SK-N-SH (cell line): ENCODE measurements around the gene RAI1. TPM values are rescaled to one million over a fixed set of nuclear protein-coding genes. Genes with fewer than 3 reads are reported as not detected.
A peak's percentile ranks its signal among the peaks of the same experiment; 100 is the strongest.

Experiments
- CTCF ChIA-PET: fragments of 300-600, 350-600 bp; formaldehyde crosslinking; extraction: SDS; loops from one replicate; lab custom pipeline; 2021; lab: Yijun Ruan, JAX
- POLR2A ChIA-PET: fragments of 350-600 bp; sonication (Branson Sonifier 250); formaldehyde crosslinking; extraction: SDS; loops from one replicate; lab custom pipeline; 2020; ENCODE audit warnings: antibody characterized with exemption, inconsistent platforms; lab: Yijun Ruan, JAX
- DNase-seq: peaks from one replicate; pipeline ENCODE4 v3.0.0; 2012
- H2AFZ ChIP-seq: fragments of 200-600 bp; sonication (generic); 2 replicates; pipeline ENCODE4 v1.8.1; 2016; ENCODE audit warnings: antibody characterized with exemption, mild to moderate bottlenecking, low read depth
- H3F3A ChIP-seq: fragments of 200-600 bp; sonication (generic); replicated peaks from 2 replicates; pipeline ENCODE3; 2016; ENCODE audit warnings: antibody characterized with exemption, mild to moderate bottlenecking; ENCODE audit not compliant: insufficient read depth
- H3K27ac ChIP-seq, 2 experiments: fragments of 200-500 bp in 1 of 2; fragments of 200-600 bp in 1 of 2; sonication (Bioruptor generic) in 1 of 2; sonication (generic), shearing (Covaris generic) in 1 of 2; 2 replicates each; pipeline versions ENCODE4 v1.5.1 to v1.6.1; 2014 to 2016; ENCODE audit warnings: low read depth in 2 of 2, inconsistent platforms in 1 of 2, low read length in 1 of 2, mild to moderate bottlenecking in 1 of 2, mixed read lengths in 1 of 2
- H3K27me3 ChIP-seq: fragments of 200-600 bp; sonication (generic), shearing (Covaris generic); 2 replicates; pipeline ENCODE4 v1.6.1; 2016; ENCODE audit warnings: mixed run types; ENCODE audit not compliant: insufficient read depth
- H3K36me3 ChIP-seq, 2 experiments: fragments of 200-500 bp in 1 of 2; fragments of 200-600 bp in 1 of 2; sonication (Bioruptor generic) in 1 of 2; sonication (generic) in 1 of 2; replicated peaks in 1 of 2; 2 replicates each; pipeline versions ENCODE3 to v1.5.1; 2014 to 2016; ENCODE audit warnings: low read length in 1 of 2, mild to moderate bottlenecking in 1 of 2; ENCODE audit not compliant: insufficient read depth in 2 of 2, control insufficient read depth in 1 of 2
- H3K4me1 ChIP-seq, 2 experiments: fragments of 200-500 bp in 1 of 2; fragments of 200-600 bp in 1 of 2; sonication (Bioruptor generic) in 1 of 2; sonication (generic), shearing (Covaris generic) in 1 of 2; 2 replicates each; pipeline versions ENCODE4 v1.5.1 to v1.6.1; 2014 to 2016; ENCODE audit warnings: low read depth in 1 of 2, low read length in 1 of 2, mixed run types in 1 of 2; ENCODE audit not compliant: insufficient read depth in 2 of 2, control insufficient read depth in 1 of 2
- H3K4me2 ChIP-seq: fragments of 200-600 bp; sonication (generic), shearing (Covaris generic); 2 replicates; pipeline ENCODE4 v1.6.1; 2017; ENCODE audit warnings: mixed run types
- H3K4me3 ChIP-seq, 2 experiments: fragments of 200-500 bp in 1 of 2; fragments of 200-600 bp in 1 of 2; sonication (Bioruptor generic) in 1 of 2; sonication (generic), shearing (Covaris generic) in 1 of 2; 2 replicates each; pipeline versions ENCODE4 v1.5.1 to v1.8.1; 2014 to 2016; ENCODE audit warnings: low read depth in 2 of 2, inconsistent platforms in 1 of 2, low read length in 1 of 2, mild to moderate bottlenecking in 1 of 2, mixed read lengths in 1 of 2, moderate library complexity in 1 of 2
- H3K79me2 ChIP-seq: fragments of 200-600 bp; sonication (generic); 2 replicates; pipeline ENCODE4 v1.8.1; 2017; ENCODE audit warnings: mild to moderate bottlenecking; ENCODE audit not compliant: insufficient read depth
- H3K9ac ChIP-seq: fragments of 200-600 bp; sonication (generic); 2 replicates; pipeline ENCODE4 v1.6.1; 2017; ENCODE audit warnings: mixed run types
- H3K9me2 ChIP-seq: fragments of 200-600 bp; sonication (generic); 2 replicates; pipeline ENCODE4 v1.6.1; 2017; ENCODE audit warnings: mixed run types
- H3K9me3 ChIP-seq: fragments of 200-600 bp; sonication (generic); 2 replicates; pipeline ENCODE4 v1.6.1; 2017; ENCODE audit warnings: mixed run types, mild to moderate bottlenecking, moderate library complexity
- H4K20me1 ChIP-seq: fragments of 200-600 bp; sonication (generic); 2 replicates; pipeline ENCODE4 v1.6.1; 2017; ENCODE audit warnings: mild to moderate bottlenecking, mixed run types; ENCODE audit not compliant: insufficient read depth
- ELF1 ChIP-seq: IDR thresholded peaks from 2 replicates; pipeline ENCODE4 v1.4.0; 2012
- EZH2phosphoT487 ChIP-seq: fragments of 200-600 bp; sonication (generic); IDR thresholded peaks from 2 replicates; pipeline ENCODE4 v1.6.1; 2017; ENCODE audit warnings: low read depth, mixed run types, mild to moderate bottlenecking, antibody characterized with exemption, moderate library complexity, borderline replicate concordance
- FOSL2 ChIP-seq: IDR thresholded peaks from 2 replicates; pipeline ENCODE4 v1.4.0; 2012; ENCODE audit warnings: low read depth, mild to moderate bottlenecking, moderate library complexity, borderline replicate concordance
- GABPA ChIP-seq: IDR thresholded peaks from 2 replicates; pipeline ENCODE4 v1.4.0; 2012; ENCODE audit warnings: low read depth, mild to moderate bottlenecking
- RFX5 ChIP-seq: IDR thresholded peaks from 2 replicates; pipeline ENCODE4 v1.6.1; 2012; ENCODE audit warnings: mild to moderate bottlenecking, improper control_type of control experiment, low read length
- TCF12 ChIP-seq: IDR thresholded peaks from 2 replicates; pipeline ENCODE4 v1.4.0; 2012
- WGBS: methylation state at CpG from one replicate; pipeline ENCODE4 v1.1.6; 2017; ENCODE audit warnings: low lambda C conversion rate; 5-methylcytosine and 5-hydroxymethylcytosine counted together
- polyA plus RNA-seq, 3 experiments: library from polyadenylated mRNA; depleted of rRNA; stranded (reverse); fragments of >200 nt; gene quantifications; 2 replicates each; pipeline ENCODE4 v1.2.3, GENCODE V29; 2012
- TF ChIP-seq, protein P1 (sequence below): fragments of 200-600 bp; sonication (generic); IDR thresholded peaks from 2 replicates; pipeline ENCODE4 v1.6.1; 2017; ENCODE audit warnings: antibody characterized with exemption, mild to moderate bottlenecking, moderate library complexity
- TF ChIP-seq, protein P2 (sequence below): IDR thresholded peaks from 2 replicates; pipeline ENCODE4; 2012
- TF ChIP-seq, protein P3 (sequence below): IDR thresholded peaks from 2 replicates; pipeline ENCODE4 v1.4.0; 2012; ENCODE audit warnings: low read depth
- TF ChIP-seq, protein P4 (sequence below): fragments of 150-350 bp; IDR thresholded peaks from 2 replicates; pipeline ENCODE4 v1.6.1; 2017; ENCODE audit warnings: antibody characterized with exemption, low read length, low read depth, borderline replicate concordance
- TF ChIP-seq, protein P5 (sequence below): IDR thresholded peaks from 2 replicates; pipeline ENCODE4 v1.4.0; 2012; ENCODE audit warnings: low read depth, borderline replicate concordance
- TF ChIP-seq, protein P6 (sequence below): IDR thresholded peaks from 2 replicates; pipeline ENCODE4 v1.6.1; 2012; ENCODE audit warnings: mild to moderate bottlenecking, low read depth, low read length, moderate library complexity
- TF ChIP-seq, protein P7 (sequence below): fragments of 150-350 bp; IDR thresholded peaks from 2 replicates; pipeline ENCODE4 v1.6.1; 2016; ENCODE audit warnings: mild to moderate bottlenecking, low read depth, low read length

Gene RAI1
- polyA plus RNA-seq, 1 of the 3 experiments (the other 2 are of a cell fraction) = 4.7 TPM

DNA sequence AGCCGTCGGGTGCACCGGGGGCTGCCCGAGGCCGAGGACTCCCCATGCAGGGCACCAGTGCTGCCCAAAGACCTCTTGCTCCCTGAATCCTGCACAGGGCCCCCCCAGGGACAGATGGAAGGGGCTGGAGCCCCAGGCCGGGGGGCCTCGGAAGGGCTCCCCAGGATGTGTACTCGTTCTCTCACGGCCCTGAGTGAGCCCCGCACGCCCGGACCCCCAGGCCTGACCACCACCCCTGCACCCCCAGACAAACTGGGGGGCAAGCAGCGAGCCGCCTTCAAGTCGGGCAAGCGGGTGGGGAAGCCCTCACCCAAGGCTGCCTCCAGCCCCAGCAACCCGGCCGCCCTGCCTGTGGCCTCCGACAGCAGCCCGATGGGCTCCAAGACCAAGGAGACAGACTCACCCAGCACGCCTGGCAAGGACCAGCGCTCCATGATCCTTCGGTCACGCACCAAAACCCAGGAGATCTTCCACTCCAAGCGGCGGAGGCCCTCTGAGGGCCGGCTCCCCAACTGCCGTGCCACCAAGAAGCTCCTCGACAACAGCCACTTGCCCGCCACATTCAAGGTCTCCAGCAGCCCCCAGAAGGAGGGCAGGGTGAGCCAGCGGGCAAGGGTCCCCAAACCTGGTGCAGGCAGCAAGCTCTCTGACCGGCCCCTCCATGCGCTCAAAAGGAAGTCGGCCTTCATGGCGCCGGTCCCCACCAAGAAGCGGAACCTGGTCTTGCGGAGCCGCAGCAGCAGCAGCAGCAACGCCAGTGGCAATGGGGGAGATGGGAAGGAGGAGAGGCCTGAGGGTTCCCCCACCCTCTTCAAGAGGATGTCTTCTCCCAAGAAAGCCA, 114.9 kb downstream of the RAI1 start:
- CTCF ChIA-PET = interaction anchor here (0.6 to 2.7 kb wide), 2 partner anchors 16 to 103 kb away, joined by 3 to 14 read pairs; no protein-coding TSS in a partner anchor
- POLR2A ChIA-PET = no interaction called here

DNA sequence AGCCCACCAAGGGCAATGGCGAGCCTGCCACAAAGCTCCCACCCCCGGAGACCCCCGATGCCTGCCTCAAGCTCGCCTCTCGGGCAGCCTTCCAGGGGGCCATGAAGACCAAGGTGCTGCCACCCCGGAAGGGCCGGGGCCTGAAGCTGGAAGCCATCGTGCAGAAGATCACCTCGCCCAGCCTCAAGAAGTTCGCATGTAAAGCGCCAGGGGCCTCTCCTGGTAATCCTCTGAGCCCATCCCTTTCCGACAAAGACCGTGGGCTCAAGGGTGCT, 115.5 kb downstream of the RAI1 start:
- ChIA-PET CTCF (interaction anchor here (2.7 kb wide), 1 partner anchor 16 kb away, joined by 14 read pairs; no protein-coding TSS in a partner anchor), POLR2A (no interaction called here)
- H3K9me3 ChIP-seq = no peaks in the 10 kb centered on the region
- no peak overlapping the region for H3K4me2 ChIP-seq
- H2AFZ ChIP-seq = no peak overlapping the region
- H3K4me1 ChIP-seq = peaks cover 10 to 43% of the 10 kb centered on the region in 2 experiments; a peak in 2 of 4 replicates
- H3K79me2 ChIP-seq = no peaks in the 10 kb centered on the region; the same call in 1 of the 2 replicates
- no peak overlapping the region for H3K9ac ChIP-seq
- H3K27me3 ChIP-seq = no peaks in the 10 kb centered on the region
- 100% methylated on average over 6 of the region's 13 CpGs for WGBS
- peaks cover 0 to 58% of the 10 kb centered on the region in 2 experiments for H3K36me3 ChIP-seq
- no peak overlapping the region for H3K4me3 ChIP-seq
- no peaks in the 10 kb centered on the region for H3K9me2 ChIP-seq
- H4K20me1 ChIP-seq = peaks cover 37% of the 10 kb centered on the region
- DNase-seq = no peak
- H3F3A ChIP-seq = no peaks in the 10 kb centered on the region
- no peak overlapping the region; a peak in 1 of 4 replicates for H3K27ac ChIP-seq
- TF ChIP-seq, protein P1, sequence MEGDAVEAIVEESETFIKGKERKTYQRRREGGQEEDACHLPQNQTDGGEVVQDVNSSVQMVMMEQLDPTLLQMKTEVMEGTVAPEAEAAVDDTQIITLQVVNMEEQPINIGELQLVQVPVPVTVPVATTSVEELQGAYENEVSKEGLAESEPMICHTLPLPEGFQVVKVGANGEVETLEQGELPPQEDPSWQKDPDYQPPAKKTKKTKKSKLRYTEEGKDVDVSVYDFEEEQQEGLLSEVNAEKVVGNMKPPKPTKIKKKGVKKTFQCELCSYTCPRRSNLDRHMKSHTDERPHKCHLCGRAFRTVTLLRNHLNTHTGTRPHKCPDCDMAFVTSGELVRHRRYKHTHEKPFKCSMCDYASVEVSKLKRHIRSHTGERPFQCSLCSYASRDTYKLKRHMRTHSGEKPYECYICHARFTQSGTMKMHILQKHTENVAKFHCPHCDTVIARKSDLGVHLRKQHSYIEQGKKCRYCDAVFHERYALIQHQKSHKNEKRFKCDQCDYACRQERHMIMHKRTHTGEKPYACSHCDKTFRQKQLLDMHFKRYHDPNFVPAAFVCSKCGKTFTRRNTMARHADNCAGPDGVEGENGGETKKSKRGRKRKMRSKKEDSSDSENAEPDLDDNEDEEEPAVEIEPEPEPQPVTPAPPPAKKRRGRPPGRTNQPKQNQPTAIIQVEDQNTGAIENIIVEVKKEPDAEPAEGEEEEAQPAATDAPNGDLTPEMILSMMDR = no peak
- no peak for TF ChIP-seq GABPA
- TF ChIP-seq FOSL2 = no peak
- TF ChIP-seq, protein P2, sequence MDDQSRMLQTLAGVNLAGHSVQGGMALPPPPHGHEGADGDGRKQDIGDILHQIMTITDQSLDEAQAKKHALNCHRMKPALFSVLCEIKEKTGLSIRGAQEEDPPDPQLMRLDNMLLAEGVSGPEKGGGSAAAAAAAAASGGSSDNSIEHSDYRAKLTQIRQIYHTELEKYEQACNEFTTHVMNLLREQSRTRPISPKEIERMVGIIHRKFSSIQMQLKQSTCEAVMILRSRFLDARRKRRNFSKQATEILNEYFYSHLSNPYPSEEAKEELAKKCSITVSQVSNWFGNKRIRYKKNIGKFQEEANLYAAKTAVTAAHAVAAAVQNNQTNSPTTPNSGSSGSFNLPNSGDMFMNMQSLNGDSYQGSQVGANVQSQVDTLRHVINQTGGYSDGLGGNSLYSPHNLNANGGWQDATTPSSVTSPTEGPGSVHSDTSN = no peak
- TF ChIP-seq, protein P3, sequence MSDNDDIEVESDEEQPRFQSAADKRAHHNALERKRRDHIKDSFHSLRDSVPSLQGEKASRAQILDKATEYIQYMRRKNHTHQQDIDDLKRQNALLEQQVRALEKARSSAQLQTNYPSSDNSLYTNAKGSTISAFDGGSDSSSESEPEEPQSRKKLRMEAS = no peak
- TF ChIP-seq, protein P4, sequence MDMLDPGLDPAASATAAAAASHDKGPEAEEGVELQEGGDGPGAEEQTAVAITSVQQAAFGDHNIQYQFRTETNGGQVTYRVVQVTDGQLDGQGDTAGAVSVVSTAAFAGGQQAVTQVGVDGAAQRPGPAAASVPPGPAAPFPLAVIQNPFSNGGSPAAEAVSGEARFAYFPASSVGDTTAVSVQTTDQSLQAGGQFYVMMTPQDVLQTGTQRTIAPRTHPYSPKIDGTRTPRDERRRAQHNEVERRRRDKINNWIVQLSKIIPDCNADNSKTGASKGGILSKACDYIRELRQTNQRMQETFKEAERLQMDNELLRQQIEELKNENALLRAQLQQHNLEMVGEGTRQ = no peak
- TF ChIP-seq, protein P5, sequence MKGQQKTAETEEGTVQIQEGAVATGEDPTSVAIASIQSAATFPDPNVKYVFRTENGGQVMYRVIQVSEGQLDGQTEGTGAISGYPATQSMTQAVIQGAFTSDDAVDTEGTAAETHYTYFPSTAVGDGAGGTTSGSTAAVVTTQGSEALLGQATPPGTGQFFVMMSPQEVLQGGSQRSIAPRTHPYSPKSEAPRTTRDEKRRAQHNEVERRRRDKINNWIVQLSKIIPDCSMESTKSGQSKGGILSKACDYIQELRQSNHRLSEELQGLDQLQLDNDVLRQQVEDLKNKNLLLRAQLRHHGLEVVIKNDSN = no peak
- TF ChIP-seq RFX5 = no peak
- TF ChIP-seq EZH2phosphoT487 = no peak
- TF ChIP-seq ELF1 = no peak

More for the DNA sequence above, 114.9 kb downstream of the RAI1 start:
- no peak for DNase-seq
- no peaks in the 10 kb centered on the region for H3K9me3 ChIP-seq
- no peaks in the 10 kb centered on the region for H3F3A ChIP-seq
- 96% methylated on average over 18 of the region's 40 CpGs for WGBS
- TF ChIP-seq, protein P6, sequence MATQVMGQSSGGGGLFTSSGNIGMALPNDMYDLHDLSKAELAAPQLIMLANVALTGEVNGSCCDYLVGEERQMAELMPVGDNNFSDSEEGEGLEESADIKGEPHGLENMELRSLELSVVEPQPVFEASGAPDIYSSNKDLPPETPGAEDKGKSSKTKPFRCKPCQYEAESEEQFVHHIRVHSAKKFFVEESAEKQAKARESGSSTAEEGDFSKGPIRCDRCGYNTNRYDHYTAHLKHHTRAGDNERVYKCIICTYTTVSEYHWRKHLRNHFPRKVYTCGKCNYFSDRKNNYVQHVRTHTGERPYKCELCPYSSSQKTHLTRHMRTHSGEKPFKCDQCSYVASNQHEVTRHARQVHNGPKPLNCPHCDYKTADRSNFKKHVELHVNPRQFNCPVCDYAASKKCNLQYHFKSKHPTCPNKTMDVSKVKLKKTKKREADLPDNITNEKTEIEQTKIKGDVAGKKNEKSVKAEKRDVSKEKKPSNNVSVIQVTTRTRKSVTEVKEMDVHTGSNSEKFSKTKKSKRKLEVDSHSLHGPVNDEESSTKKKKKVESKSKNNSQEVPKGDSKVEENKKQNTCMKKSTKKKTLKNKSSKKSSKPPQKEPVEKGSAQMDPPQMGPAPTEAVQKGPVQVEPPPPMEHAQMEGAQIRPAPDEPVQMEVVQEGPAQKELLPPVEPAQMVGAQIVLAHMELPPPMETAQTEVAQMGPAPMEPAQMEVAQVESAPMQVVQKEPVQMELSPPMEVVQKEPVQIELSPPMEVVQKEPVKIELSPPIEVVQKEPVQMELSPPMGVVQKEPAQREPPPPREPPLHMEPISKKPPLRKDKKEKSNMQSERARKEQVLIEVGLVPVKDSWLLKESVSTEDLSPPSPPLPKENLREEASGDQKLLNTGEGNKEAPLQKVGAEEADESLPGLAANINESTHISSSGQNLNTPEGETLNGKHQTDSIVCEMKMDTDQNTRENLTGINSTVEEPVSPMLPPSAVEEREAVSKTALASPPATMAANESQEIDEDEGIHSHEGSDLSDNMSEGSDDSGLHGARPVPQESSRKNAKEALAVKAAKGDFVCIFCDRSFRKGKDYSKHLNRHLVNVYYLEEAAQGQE = no peak
- TF ChIP-seq TCF12 = no peak
- TF ChIP-seq, protein P7, sequence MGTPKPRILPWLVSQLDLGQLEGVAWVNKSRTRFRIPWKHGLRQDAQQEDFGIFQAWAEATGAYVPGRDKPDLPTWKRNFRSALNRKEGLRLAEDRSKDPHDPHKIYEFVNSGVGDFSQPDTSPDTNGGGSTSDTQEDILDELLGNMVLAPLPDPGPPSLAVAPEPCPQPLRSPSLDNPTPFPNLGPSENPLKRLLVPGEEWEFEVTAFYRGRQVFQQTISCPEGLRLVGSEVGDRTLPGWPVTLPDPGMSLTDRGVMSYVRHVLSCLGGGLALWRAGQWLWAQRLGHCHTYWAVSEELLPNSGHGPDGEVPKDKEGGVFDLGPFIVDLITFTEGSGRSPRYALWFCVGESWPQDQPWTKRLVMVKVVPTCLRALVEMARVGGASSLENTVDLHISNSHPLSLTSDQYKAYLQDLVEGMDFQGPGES = no peak
- TF ChIP-seq, all 33 proteins: peak for 0
- Histone ChIP-seq H3K4me1 (peaks cover 15 to 49% of the 10 kb centered on the region in 2 experiments; a peak in 3 of 4 replicates), H3K79me2 (peaks cover 5% of the 10 kb centered on the region; the same call in 1 of the 2 replicates), H3K9me2 (no peaks in the 10 kb centered on the region), H2AFZ (no peak overlapping the region), H4K20me1 (peaks cover 43% of the 10 kb centered on the region), H3K4me3 (no peak overlapping the region), H3K9ac (no peak overlapping the region), H3K27ac (peak overlapping the region in 1 of 2 experiments; percentile 9; a peak in 1 of 4 replicates), H3K36me3 (peaks cover 0 to 55% of the 10 kb centered on the region in 2 experiments), H3K27me3 (no peaks in the 10 kb centered on the region), H3K4me2 (no peak overlapping the region)
